GM12892 (cell line): ENCODE data around the gene RNF146. TPM values are rescaled to one million over a fixed set of nuclear protein-coding genes. Genes with fewer than 3 reads are reported as not detected.
"Not testable (repeated sequence)": the region's sequence is repeated elsewhere in the genome, so short reads cannot be mapped to it uniquely, and the experiment has no call there.

Experiments
- DNase-seq: peaks from one replicate; pipeline ENCODE4 v3.0.0; 2011; ENCODE audit not compliant: insufficient read length
- FAIRE-seq: peaks from 2 replicates; lab custom pipeline; 2011; peaks lifted over from hg19 to GRCh38; lab: Jason Lieb, UNC
- POLR2A ChIP-seq: IDR thresholded peaks from 2 replicates; pipeline ENCODE4 v1.6.1; 2011; ENCODE audit warnings: low read depth, low read length, control low read depth
- POLR2AphosphoS5 ChIP-seq: IDR thresholded peaks from 2 replicates; pipeline ENCODE4 v1.6.1; 2011; ENCODE audit warnings: low read depth, low read length, control low read depth
- TAF1 ChIP-seq: IDR thresholded peaks from 2 replicates; pipeline ENCODE4 v1.6.1; 2011; ENCODE audit warnings: low read depth, mild to moderate bottlenecking, control low read depth, low read length, borderline replicate concordance
- polyA plus RNA-seq: library from polyadenylated mRNA; unstranded; fragments of >200 nt; gene quantifications from one replicate; pipeline ENCODE4 v1.2.1, GENCODE V29; 2012; ENCODE audit warnings: missing spikeins, inconsistent platforms; ENCODE audit not compliant: missing spikeins

Gene RNF146, protein sequence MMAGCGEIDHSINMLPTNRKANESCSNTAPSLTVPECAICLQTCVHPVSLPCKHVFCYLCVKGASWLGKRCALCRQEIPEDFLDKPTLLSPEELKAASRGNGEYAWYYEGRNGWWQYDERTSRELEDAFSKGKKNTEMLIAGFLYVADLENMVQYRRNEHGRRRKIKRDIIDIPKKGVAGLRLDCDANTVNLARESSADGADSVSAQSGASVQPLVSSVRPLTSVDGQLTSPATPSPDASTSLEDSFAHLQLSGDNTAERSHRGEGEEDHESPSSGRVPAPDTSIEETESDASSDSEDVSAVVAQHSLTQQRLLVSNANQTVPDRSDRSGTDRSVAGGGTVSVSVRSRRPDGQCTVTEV
- polyA plus RNA-seq = 13.7 TPM

DNA sequence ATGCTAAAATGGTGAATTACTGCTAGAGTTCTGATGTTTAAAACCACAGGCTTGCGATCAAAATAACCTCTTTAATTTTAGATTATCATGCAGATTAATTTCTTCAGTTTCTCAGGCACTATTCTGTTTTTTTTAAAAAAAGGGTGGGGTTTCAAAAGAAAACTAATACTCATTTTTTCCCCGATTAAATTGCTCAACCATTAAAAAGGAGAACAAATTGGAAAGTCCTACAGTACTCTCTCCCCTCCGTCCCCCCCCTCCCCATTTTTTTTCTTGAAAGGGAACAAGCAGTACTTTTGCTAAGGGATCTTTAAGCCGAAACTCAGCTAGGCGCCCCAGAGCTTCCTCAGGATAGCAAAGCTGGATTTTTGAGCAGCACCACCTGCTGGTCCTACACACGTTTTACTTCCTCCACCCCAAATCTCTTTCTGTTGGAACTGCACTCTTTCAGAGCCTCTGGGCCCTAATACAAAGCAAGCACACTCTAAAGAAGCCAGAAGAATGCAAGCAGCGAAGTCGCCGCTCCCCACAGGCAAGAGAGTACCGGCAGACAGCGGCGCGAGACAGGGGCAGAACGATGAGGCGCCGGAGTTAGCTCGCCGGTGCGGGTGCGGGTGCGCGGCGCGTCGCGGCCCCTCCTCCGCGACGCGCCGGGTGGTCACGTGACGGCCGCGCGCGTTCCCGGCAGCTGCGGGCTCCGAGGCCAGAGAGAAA, at the start of gene RNF146:
Gene RNF146, plus strand, starts transcription at position 687 of the 714 bp plus-strand sequence. CDS start 13,475 bp downstream, outside the sequence.
- no peak for FAIRE-seq
- TF ChIP-seq POLR2AphosphoS5 = no peak
- no peak for TF ChIP-seq POLR2A
- no peak for TF ChIP-seq TAF1
- DNase-seq = peak; percentile 70

- no peak for FAIRE-seq
- no peak for TF ChIP-seq TAF1
- TF ChIP-seq POLR2AphosphoS5 = no peak
- no peak for TF ChIP-seq POLR2A
- DNase-seq = no peak
Measured at GRCh38 chr6:127219869-127220268, 46.8 kb upstream of the RNF146 start.

DNA sequence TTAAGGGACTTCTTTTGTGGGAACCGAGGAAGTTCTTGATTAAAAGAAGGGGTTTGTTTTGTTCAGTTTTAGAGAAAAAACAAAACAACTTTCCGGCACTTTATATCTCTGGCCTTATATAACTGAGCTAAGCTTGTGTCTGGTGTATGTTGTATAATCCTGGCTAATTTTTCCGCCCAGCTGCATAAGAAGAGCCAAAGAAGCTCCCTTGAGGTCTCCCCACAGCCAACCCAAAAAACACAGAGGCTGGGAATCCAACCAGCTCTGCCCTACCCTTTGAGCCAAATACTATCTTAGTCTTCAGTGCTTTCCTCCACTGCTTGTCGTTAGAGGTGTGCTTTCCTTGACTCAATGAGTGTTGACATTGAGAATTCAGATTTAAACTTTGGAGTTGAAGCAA, 45.5 kb upstream of the RNF146 start:
- FAIRE-seq (no peak), DNase-seq (no peak)
- TF ChIP-seq TAF1 = no peak
- TF ChIP-seq POLR2AphosphoS5 = no peak
- TF ChIP-seq POLR2A = no peak

- no peak for TF ChIP-seq POLR2A
- TF ChIP-seq TAF1 = no peak
Measured at GRCh38 chr6:127222418-127222817, 44.2 kb upstream of the RNF146 start.

DNA sequence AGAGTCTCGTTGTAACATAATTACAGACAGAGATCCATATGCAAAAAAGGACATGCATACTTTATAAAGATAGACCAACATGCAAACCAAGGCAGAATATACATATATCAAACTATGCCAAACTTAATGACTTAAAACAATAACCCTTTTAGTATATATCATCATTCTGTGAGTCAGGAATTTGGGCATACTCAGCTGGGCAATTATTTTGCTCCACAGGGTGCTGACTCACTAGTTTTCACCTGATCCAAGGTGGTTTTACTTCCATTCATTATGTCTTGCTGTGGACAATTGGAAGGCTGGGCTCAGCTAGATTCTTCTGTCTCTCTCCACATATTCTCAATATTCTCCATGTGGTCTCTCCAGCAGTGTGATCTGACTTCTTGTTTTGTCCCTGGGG, 41.2 kb upstream of the RNF146 start:
- DNase-seq = no peak
- FAIRE-seq = no peak
- no peak for TF ChIP-seq TAF1
- TF ChIP-seq POLR2AphosphoS5 = no peak
- TF ChIP-seq POLR2A = no peak

More at GRCh38 chr6:127222418-127222817, 44.2 kb upstream of the RNF146 start:
- DNase-seq (no peak), FAIRE-seq (no peak)

- FAIRE-seq, DNase-seq: not testable (repeated sequence)
Measured at GRCh38 chr6:127233819-127234218, 32.8 kb upstream of the RNF146 start.

- FAIRE-seq = no peak
Measured at GRCh38 chr6:127243501-127243900, 23.2 kb upstream of the RNF146 start.

GRCh38 chr6:127247114-127248096, 19.3 kb upstream of the RNF146 start:
- FAIRE-seq = no peak
- DNase-seq = no peak
- TF ChIP-seq POLR2A (no peak), POLR2AphosphoS5 (no peak), TAF1 (no peak)

More at GRCh38 chr6:127243501-127243900, 23.2 kb upstream of the RNF146 start:
- DNase-seq = no peak
- TF ChIP-seq TAF1 (no peak), POLR2AphosphoS5 (no peak), POLR2A (no peak)

DNA sequence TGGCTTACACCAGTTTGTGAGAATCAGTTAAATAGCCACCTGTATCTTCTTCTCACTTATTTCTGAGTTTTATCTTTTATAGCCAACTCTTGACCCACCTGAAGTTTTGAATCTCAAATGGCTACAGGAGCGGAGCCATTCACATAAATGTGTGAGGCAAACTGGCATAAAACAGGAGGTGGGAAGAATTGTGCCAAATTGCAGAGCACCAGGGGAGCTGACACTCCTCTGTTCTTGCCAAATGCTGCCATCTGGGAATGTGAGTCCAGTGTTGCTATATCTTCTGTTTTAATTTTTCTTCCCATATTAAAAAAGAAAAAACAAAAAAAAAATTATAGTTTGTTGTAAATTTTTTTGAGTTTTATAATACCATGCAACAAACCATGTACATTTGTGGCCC, 17.0 kb upstream of the RNF146 start:
- TF ChIP-seq POLR2AphosphoS5 = no peak
- TF ChIP-seq POLR2A = no peak
- TF ChIP-seq TAF1 = no peak
- no peak for DNase-seq
- FAIRE-seq = no peak

GRCh38 chr6:127255286-127255685, 11.4 kb upstream of the RNF146 start:
- FAIRE-seq (no peak), DNase-seq (no peak)
- TF ChIP-seq TAF1 (no peak), POLR2A (no peak), POLR2AphosphoS5 (no peak)

GRCh38 chr6:127262896-127263295, 3.8 kb upstream of the RNF146 start:
- FAIRE-seq (no peak), DNase-seq (no peak)
- TF ChIP-seq POLR2A = no peak
- TF ChIP-seq POLR2AphosphoS5 = no peak
- no peak for TF ChIP-seq TAF1
